Spleen (tissue), 7 donors: ENCODE data around the gene SLC29A3.

Source experiments
- CTCF ChIP-seq, 11 experiments: fragments of 200-600 bp in 7 of 11; fragments of 450-650 bp in 4 of 11; sonication (generic) in 4 of 11; IDR thresholded peaks in 8 of 11; conservative IDR thresholded peaks in 3 of 11; 1 replicate in 7 of 11; 2 replicates in 4 of 11; pipeline versions ENCODE4 v1.4.0 to v1.8.0; 2016 to 2021; ENCODE audit warnings: antibody characterized with exemption in 11 of 11, inconsistent platforms in 4 of 11, mild to moderate bottlenecking in 1 of 11
- POLR2A ChIP-seq, 3 donors: fragments of 450-650 bp; IDR thresholded peaks; one replicate each; pipeline ENCODE4 v1.5.1; 2017; ENCODE audit warnings: antibody characterized with exemption in 3 of 3, mild to moderate bottlenecking in 1 of 3
- donor health status: DM: no; HTN: no; CAD: no; lungs with moderate emphysema.
- donor health status: DM: no; HTN: no; CAD: no.
- donor health status: DM: no; HTN: no; CAD: no.

DNA sequence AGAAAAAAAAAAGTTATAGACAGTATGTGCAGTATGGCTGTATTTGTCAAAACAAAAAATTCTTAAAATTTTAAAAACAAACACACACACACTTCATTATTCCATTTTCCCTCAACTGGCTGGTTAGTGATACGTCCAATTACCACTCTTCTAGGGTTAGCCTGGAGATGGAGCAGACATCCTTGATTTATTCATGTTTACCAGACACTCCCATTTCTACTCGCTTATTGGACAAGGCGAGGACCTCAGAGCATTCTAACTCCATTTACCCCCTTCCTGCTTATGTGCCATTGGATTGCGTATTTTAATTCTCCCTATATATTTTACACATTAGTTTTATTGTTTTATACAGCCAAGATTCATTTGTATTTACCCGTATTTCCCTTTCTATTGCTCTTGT is 69.1 kb downstream of the SLC29A3 start:
- TF ChIP-seq POLR2A (IDR thresholded peaks at IDR 0.05) (no peak), CTCF (IDR thresholded peaks at IDR 0.05 in 8 of 11, conservative IDR thresholded peaks at IDR 0.05 in 3 of 11) (no peak)
